Measurements from ENCODE around the gene TRAPPC2L. TPM values are rescaled to one million over a fixed set of nuclear protein-coding genes. Genes with fewer than 3 reads are reported as not detected.

The TRAPPC2L gene
- total and polyA plus RNA-seq, 10 of the 15 experiments (the other 5 are each of a cell fraction or from before 2014, with no cell fraction given): 56.3 to 363 (median 118) TPM

DNA sequence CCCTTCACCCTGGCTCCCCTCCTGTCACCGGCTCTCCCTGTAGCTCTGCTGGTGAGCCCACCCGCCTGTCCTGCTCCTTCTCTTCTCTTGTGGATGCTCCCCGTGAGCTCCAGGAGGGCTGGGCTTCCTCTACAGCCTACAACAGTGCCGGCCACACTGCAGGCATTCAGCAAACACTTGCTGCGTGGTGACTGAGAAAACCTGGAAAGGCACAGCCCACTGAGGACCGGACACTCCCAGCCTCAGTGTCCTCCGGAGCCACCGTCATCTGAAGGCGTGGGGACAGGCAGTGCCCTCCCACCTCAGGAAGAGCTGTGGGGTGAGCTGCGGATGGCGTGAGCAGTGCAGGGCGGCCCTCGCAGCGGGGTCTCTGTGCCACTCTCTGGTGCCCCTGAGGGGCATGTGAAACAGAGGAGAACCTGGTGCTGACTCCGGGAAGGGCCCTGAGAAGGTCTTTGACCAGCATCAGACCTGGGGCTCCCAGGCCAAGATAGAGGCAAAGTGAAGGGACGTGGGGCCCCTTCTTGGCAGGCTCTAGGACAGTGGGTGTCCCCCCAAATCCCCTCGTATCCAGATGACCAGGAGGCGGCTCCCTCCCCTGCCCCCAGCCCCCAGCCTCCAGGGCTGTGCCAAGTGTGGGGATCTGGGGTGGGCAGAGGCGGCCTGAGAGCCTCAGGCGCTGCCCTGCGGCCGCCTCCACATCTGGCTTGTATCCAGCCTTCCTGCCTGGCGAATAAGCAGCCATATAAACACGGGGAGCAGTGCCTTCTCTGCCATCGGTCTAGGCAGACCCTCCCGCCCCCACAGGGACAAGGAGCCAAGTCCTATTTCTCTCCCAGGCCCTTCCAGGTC lies 53.6 kb downstream of the TRAPPC2L start:
- WGBS (ENCODE audit: insufficient coverage, insufficient replicate concordance, low lambda C conversion rate, missing lambda C conversion rate): 77% methylated on average over 24 of the region's 26 CpGs
- Histone ChIP-seq H3K79me2 (ENCODE audit: control insufficient read depth, insufficient read depth, low read length) (no peaks in the 10 kb centered on the region; the same call in 1 of the 2 replicates), H2AFZ (ENCODE audit: control insufficient read depth, low read depth, low read length) (no peak overlapping the region), H3K9me3 (replicated peaks; ENCODE audit: control insufficient read depth, insufficient read depth, low read length) (no peaks in the 10 kb centered on the region), H3K4me1 (ENCODE audit: control insufficient read depth, insufficient read depth, low read length) (no peaks in the 10 kb centered on the region; the same call in 1 of the 2 replicates), H3K36me3 (ENCODE audit: control insufficient read depth in 2 of 2, insufficient read depth in 2 of 2, low read length in 1 of 2) (no peaks in the 10 kb centered on the region; a peak in 2 of 4 replicates), H3K27me3 (replicated peaks in 1 of 2; ENCODE audit: control insufficient read depth in 2 of 2, insufficient read depth in 2 of 2, low read length in 1 of 2) (no peaks in the 10 kb centered on the region), H3K9ac (ENCODE audit: control insufficient read depth, insufficient read depth, low read length) (no peak overlapping the region), H3K4me2 (ENCODE audit: control insufficient read depth, insufficient read depth) (no peak overlapping the region), H3K27ac (ENCODE audit: control insufficient read depth, insufficient read depth) (no peak overlapping the region), H3K4me3 (no peak overlapping the region), H4K20me1 (ENCODE audit: control insufficient read depth, insufficient read depth) (peaks cover 3% of the 10 kb centered on the region; the same call in 1 of the 2 replicates)
- intact Hi-C loops (cut with micrococcal nuclease; ENCODE audit: unreplicated experiment) (no loop called here), in situ Hi-C loops (cut with MboI) (no loop called here)
- no TSS peak for BruUV-seq (replicated peaks)
- ATAC-seq (no peak), FAIRE-seq (no peak), DNase-seq (ENCODE audit: low read depth, low spot score) (no peak)
- ChIA-PET POLR2A (no interaction called here), RAD21 (ENCODE audit: unreplicated experiment) (no interaction called here), CTCF (no interaction called here), SMC1A (ENCODE audit: uncharacterized antibody, unreplicated experiment) (no interaction called here)
- TF ChIP-seq RCOR1 (conservative IDR thresholded peaks at IDR 0.05; ENCODE audit: low read depth, low read length) (no peak), SUPT20H (IDR thresholded peaks at IDR 0.05; ENCODE audit: borderline replicate concordance, control insufficient read depth, low read depth, low read length) (no peak), IKZF2 (IDR thresholded peaks at IDR 0.05) (no peak), ETV6 (conservative IDR thresholded peaks at IDR 0.05 in 1 of 2, IDR thresholded peaks at IDR 0.05 in 1 of 2; ENCODE audit: borderline replicate concordance in 1 of 2, low read depth in 1 of 2) (no peak), USF1 (IDR thresholded peaks at IDR 0.05; ENCODE audit: borderline replicate concordance, extremely low read length, insufficient read depth, low read depth, low read length) (no peak), PAX8 (IDR thresholded peaks at IDR 0.05) (no peak), TCF12 (IDR thresholded peaks at IDR 0.05; ENCODE audit: low read depth, low read length) (no peak), MTA3 (IDR thresholded peaks at IDR 0.05; ENCODE audit: borderline replicate concordance, low read length) (no peak), SMARCA5 (IDR thresholded peaks at IDR 0.05) (no peak), NFIC (IDR thresholded peaks at IDR 0.05; ENCODE audit: low read depth, low read length) (no peak), HDAC2 (IDR thresholded peaks at IDR 0.05) (no peak), CBFB (IDR thresholded peaks at IDR 0.05; ENCODE audit: low read depth) (no peak), PKNOX1 (IDR thresholded peaks at IDR 0.05) (no peak), SUZ12 (IDR thresholded peaks at IDR 0.05; ENCODE audit: unreplicated experiment) (no peak), NFYA (IDR thresholded peaks at IDR 0.05; ENCODE audit: borderline replicate concordance, low read depth, low read length) (no peak), CTCF (IDR thresholded peaks at IDR 0.05 in 2 of 3, conservative IDR thresholded peaks at IDR 0.05 in 1 of 3; ENCODE audit: control insufficient read depth in 2 of 3, extremely low read depth in 1 of 3, insufficient read depth in 1 of 3, low read depth in 3 of 3, low read length in 3 of 3) (no peak), STAT3 (IDR thresholded peaks at IDR 0.05; ENCODE audit: low read depth, low read length) (no peak)
- TF ChIP-seq, protein P1, sequence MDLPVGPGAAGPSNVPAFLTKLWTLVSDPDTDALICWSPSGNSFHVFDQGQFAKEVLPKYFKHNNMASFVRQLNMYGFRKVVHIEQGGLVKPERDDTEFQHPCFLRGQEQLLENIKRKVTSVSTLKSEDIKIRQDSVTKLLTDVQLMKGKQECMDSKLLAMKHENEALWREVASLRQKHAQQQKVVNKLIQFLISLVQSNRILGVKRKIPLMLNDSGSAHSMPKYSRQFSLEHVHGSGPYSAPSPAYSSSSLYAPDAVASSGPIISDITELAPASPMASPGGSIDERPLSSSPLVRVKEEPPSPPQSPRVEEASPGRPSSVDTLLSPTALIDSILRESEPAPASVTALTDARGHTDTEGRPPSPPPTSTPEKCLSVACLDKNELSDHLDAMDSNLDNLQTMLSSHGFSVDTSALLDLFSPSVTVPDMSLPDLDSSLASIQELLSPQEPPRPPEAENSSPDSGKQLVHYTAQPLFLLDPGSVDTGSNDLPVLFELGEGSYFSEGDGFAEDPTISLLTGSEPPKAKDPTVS (IDR thresholded peaks at IDR 0.05; ENCODE audit: low read depth, low read length): no peak

Measured in GM12878 (cell line).